IPS-NIHi11 (cell line): Measurements from ENCODE around the gene OAS2.
A peak's percentile ranks its signal among the peaks of the same experiment; 100 is the strongest.

Experiments
- DNase-seq: peaks from one replicate; pipeline ENCODE4 v3.0.0; 2012; ENCODE audit warnings: mixed read lengths, low spot score

The OAS2 gene

GRCh38 chr12:113057565-113058485, 79.5 kb downstream of the OAS2 start:
- DNase-seq, result peak; percentile 43

- DNase-seq, result no peak
Observed at GRCh38 chr12:113058553-113058952, 80.2 kb downstream of the OAS2 start.

- no peak for DNase-seq
Observed at GRCh38 chr12:113059071-113059595, 80.8 kb downstream of the OAS2 start.

GRCh38 chr12:113060336-113060960, 82.1 kb downstream of the OAS2 start:
- no peak for DNase-seq

GRCh38 chr12:113061061-113061694, 82.9 kb downstream of the OAS2 start:
- DNase-seq, result no peak
